HG03520 (cell line): ENCODE results near the gene KCNQ2.

Experiments
- ATAC-seq: cut with Tn5 transposase; IDR thresholded peaks from one replicate; pipeline ENCODE4 v1.9.1; 2021; ENCODE audit warnings: mild to moderate bottlenecking, moderate library complexity; ENCODE audit not compliant: unreplicated experiment

Gene KCNQ2

DNA sequence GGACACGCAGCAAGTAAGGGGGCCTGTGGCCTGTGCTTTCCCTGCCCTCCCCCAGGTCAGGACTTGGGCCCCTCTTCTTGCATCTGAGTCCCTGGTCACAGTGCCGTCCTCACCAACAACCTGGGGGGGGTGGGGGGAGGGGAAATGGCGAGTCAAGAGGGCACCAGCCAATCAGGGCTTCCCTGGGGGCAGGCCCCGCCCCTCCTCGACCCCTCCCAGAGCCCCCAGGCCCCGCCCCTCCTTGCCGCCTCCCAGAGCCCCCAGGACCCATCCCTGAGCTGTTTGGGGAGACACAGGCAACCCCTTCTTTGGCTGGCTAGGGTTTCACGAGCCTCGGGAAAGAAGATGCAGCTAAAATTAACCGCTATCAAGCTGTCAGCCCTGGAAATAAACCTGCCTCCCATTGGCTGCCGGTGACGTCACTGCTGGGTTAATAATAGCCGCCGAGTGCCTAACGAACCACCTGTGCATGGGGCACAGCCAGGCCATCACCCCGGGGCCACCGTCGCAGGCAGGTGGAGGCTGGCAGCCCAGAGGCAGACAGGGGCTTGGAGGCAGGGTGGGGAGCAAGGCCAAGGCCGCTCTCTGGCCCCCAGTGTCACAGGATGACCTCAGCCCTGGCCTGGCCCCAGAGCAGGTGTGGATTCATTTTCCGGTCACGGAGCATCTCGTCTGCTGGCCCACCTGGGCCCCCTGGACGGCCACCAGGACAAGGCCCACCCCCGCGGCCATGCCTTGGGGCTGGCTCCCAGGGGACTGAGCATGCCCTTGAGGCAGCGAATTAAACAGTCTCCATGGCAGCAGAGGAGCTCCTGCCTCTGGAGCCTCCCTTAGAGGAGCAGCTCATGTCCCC is 29.6 kb upstream of the KCNQ2 start:
- ATAC-seq = no peak

GRCh38 chr20:63500902-63501817 is 28.7 kb upstream of the KCNQ2 start:
- ATAC-seq = no peak

DNA sequence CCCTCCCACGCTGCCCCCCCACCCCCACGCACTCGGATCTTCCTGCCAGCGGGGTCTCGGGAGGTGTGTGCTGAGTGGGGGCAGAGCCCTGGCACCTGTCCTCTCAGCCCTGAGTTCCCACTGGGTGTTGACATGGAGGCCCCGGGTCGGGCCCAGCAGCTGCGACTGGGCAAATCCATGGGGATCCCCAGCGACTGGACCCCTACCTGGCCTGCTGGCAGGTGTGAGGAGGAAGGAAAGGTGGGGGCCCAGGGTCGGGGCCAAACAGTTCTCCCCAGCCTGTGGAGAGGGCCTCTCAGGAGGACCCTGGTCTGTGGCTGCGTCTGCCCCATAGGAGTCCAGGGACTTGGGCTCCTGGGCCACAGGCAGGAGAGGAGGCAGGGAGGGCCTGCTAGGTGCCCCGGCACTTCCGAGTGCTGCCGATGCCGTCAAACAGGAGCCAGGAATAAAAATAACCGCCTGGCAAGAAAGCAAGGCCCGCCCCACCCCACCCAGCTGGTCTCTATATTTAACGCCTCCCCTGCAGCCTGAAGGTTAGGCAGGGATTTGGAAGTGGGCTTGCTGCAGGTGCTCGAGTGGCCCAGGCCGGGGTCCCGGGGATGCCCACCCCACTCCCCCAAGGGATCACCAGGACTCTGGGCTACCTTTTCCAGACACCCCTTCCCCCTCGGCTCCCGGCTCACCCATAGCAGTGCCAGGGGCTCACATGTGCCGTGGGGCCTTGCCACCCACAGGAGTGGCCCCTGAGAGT is 27.9 kb upstream of the KCNQ2 start:
- ATAC-seq = no peak

DNA sequence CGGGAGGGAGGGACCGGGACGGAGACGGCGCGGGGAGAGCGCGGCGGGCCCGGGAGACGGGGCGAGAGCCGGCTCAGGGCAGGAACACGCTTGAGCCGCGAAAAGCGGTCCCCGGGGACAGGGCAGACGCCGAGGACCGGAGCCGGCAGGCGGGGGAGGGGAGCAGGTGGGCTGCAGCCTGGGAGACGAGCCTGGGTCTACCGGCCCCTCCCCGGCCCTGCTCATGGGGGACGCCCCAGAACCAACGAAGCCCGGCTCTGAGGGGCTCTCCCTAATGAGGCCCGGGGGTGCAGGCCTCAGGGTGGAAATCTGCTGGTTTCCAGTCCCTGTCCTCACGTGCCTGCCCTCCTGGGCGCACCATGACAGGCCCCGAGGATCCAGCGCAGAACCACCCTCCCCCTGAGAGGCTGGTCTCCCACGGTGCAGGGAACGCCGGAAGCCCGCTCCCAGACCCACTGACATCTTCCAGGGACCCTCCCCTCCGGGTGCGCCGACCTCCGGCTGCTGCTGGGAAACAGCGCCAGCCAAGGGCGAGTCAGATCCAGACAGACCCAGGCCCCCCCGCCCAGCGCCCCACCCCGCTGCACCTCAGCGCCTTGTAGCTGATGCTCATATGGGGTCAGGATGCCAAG is 27.0 kb upstream of the KCNQ2 start:
- no peak for ATAC-seq

DNA sequence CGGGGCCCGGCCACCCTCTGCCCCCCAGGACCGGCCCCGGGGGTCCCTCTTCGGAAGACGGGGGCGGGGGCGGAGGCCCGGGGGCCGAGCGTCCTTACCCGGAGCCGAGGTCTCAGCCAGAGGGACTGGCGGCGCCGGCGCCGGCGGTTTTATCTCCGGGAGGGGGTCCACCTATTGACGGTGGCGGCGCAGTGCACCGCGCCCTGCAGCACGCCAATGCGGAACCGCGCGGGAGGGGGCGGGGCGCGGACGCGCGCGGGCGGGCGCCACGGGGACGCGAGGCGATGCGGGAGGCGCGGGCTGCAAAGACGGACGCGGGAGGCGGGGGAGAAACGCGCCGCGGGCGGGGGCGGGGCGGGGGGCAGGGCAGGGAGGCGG is 26.5 kb upstream of the KCNQ2 start, which contains the start of gene EEF1A2:
Gene EEF1A2 (minus strand): TSS at position 124 of the 378 bp plus-strand sequence. CDS start 1,320 bp downstream, outside the sequence.
- ATAC-seq = no peak

GRCh38 chr20:63497946-63498935 is 25.8 kb upstream of the KCNQ2 start:
- no peak for ATAC-seq

GRCh38 chr20:63497138-63497945 is 24.9 kb upstream of the KCNQ2 start:
- ATAC-seq = no peak

DNA sequence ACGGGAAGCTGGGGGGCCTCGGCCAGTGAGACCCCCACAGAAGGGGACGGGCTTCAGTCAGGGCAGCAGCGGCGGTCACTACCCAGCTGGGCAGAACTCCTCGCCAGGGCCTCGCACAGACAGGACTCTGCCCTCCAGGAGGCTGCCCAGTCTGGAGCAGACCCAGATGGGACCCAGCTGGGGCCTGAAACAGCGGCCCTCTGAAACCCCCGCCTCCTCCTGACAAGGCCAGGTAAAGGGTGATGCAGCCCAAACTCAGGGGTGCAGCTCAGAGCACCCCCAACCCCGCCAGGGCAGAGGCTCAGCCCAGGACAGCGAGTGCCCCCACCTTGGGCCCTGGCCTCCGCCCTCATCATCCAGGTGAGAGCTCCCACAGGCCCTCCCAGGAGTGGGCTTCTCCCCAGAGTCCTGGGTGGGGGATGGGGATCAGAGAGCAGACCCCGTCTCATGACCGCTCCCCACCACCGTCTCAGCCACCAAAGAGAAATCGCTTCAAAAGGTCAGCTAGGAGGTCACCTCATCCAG is 24.2 kb upstream of the KCNQ2 start:
- no peak for ATAC-seq

DNA sequence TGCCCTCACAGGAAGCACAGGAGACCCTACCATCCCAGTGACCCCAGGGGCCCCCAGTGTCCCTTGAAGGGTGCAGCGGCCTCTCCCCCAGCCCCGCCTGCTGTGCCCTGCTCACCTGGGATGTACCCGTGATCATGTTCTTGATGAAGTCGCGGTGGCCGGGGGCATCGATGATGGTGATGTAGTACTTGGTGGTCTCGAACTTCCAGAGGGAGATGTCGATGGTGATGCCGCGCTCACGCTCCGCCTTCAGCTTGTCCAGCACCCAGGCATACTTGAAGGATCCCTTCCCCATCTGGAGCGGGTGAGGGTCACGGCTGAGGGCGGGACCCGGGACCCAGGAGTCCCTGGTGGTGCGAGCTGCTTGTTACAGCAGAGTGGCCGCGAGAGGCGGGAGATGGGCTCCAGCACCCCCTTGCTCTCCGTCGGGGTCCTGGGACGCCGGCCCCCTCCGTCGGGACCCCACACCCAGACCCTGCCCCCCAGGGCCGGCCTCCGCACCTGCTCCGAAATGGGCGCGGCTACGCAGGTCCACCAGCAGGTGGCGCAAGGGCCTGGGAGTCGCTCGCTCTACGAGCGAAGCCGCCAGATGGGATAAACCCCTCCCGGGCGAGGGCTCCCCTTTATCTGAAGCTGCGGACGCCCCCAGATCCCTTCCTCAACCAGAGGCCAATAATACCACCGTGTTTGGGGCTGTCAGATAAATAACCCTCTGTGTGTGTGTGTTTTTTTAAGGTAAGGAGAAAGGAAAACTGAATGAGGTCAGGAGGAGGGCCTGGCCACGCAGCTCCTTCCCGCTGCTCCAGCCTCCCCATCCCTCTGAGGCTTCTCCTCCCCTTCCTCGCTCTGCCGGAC is 23.5 kb upstream of the KCNQ2 start:
- no peak for ATAC-seq

DNA sequence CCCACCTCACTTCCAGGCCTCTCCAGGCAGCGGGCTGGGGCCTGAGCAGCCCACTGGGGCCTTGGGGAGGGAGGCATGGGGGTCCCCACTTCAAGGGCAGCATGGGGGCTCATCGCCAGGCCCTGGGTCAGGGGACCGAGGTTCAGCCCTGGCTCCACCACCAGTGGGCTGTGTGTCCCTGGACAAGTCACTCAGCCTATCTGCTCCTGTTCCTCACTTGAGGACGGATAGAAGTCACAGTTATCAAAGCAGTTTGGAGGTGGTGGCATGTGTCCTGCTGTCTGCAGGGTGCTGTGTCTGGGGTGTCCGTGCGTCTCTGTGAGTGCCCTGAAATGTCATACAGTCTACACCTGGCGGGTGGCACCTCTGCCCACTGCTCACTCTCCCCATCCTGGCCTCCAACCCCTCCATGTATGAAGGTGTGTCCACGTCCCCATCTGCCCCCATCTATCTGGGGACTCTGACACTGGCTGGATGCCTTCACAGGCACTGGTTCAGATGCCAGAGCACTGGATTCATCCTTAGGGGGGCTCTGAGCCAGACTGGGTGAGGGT is 22.8 kb upstream of the KCNQ2 start:
- no peak for ATAC-seq

GRCh38 chr20:63494420-63495166 is 22.1 kb upstream of the KCNQ2 start:
- ATAC-seq = no peak

GRCh38 chr20:63494084-63494419 is 21.6 kb upstream of the KCNQ2 start:
- ATAC-seq = no peak

GRCh38 chr20:63493563-63494020 is 21.1 kb upstream of the KCNQ2 start:
- no peak for ATAC-seq

DNA sequence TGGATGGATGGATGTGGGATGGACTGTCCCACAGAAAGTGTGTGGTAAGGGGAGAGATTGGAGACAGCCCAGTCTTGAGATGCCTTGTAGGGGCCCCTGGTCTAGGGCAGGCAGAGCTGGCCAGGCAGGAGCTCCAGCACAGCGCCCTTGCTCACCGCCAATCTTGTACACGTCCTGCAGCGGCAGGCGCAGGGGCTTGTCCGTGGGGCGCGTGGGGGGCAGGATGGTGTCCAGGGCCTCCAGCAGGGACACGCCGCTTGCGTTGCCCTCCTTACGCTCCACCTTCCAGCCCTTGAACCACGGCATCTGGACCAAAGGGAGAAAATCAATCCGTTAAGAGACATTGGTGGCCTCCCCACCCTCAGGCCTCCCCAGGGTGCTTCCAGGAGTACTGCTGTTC is 20.5 kb upstream of the KCNQ2 start:
- ATAC-seq = no peak

- ATAC-seq = no peak
These were observed 20.1 kb upstream of the KCNQ2 start for GRCh38 chr20:63492518-63492917.

GRCh38 chr20:63491635-63492230 is 19.3 kb upstream of the KCNQ2 start:
- no peak for ATAC-seq
